Measurements from ENCODE around the gene GLT8D1. TPM values are rescaled to one million over a fixed set of nuclear protein-coding genes. Genes with fewer than 3 reads are reported as not detected.
"Not testable (repeated sequence)": the region's sequence is repeated elsewhere in the genome, so short reads cannot be mapped to it uniquely, and the experiment has no call there.

GLT8D1 gene
- total RNA-seq, 3 donors from 2014 or later (not counting 1 experiment from before 2014, with no cell fraction given) = 31.1 to 39.4 (median 38.2) TPM

DNA sequence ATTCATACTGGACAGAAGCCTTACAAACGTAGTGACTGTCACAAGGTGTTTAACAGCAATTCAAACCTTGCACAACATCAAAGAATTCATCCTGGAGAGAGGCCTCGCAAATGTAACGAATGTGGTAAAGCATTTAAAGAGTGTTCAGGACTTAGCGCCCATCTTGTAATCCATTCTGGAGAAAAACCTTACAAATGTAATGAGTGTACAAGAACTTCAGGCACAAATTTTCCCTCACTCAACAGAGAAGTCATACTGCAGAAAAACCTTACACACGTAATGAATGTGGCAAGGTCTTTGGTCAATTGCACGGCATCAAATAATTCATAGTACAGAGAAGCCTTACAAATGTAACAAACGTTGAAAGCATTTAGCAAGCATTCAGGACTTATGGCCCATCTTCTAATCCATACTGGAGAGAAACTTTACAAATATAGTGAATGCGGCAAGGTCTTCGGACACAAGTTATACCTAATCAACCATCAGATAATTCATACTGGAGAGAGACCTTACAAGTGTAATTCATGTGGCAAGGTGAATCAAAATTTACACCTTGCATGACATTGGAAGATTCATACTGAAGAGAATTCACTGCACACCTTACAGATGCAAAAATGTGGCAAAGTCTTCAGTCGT is 27.8 kb upstream of the GLT8D1 start:
- DNase-seq (no peak), ATAC-seq (no peak)
- no peak overlapping the region for H3K27ac Mint-ChIP-seq
- TF ChIP-seq, protein P1, sequence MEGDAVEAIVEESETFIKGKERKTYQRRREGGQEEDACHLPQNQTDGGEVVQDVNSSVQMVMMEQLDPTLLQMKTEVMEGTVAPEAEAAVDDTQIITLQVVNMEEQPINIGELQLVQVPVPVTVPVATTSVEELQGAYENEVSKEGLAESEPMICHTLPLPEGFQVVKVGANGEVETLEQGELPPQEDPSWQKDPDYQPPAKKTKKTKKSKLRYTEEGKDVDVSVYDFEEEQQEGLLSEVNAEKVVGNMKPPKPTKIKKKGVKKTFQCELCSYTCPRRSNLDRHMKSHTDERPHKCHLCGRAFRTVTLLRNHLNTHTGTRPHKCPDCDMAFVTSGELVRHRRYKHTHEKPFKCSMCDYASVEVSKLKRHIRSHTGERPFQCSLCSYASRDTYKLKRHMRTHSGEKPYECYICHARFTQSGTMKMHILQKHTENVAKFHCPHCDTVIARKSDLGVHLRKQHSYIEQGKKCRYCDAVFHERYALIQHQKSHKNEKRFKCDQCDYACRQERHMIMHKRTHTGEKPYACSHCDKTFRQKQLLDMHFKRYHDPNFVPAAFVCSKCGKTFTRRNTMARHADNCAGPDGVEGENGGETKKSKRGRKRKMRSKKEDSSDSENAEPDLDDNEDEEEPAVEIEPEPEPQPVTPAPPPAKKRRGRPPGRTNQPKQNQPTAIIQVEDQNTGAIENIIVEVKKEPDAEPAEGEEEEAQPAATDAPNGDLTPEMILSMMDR (IDR thresholded peaks at IDR 0.05) = no peak
- no peak overlapping the region for H3K4me3 Mint-ChIP-seq
- no peaks in the 10 kb centered on the region for H3K27me3 Mint-ChIP-seq (ENCODE audit: low read depth in 2 of 2)
- WGBS (ENCODE audit: insufficient coverage) = 88% methylated on average over 7 of the region's 10 CpGs
- peaks cover 0 to 3% of the 10 kb centered on the region in 2 donors for H3K9me3 Mint-ChIP-seq
- peaks cover 36% of the 10 kb centered on the region for H3K36me3 Mint-ChIP-seq
- H3K27me3 ChIP-seq (ENCODE audit: control insufficient read depth, insufficient read depth, low read length) = no peaks in the 10 kb centered on the region
- H3K27ac ChIP-seq (ENCODE audit: low read length) = no peak overlapping the region
- intact Hi-C loops (cut with micrococcal nuclease) = no loop called here
- H3K4me3 ChIP-seq (ENCODE audit: low read length) = no peak overlapping the region
- no peaks in the 10 kb centered on the region for H3K4me1 ChIP-seq (ENCODE audit: control insufficient read depth, insufficient read depth, low read length)
- H3K36me3 ChIP-seq (ENCODE audit: control insufficient read depth, insufficient read depth, low read length) = peaks cover 36% of the 10 kb centered on the region
- no peaks in the 10 kb centered on the region for H3K4me1 Mint-ChIP-seq
- peaks cover 8% of the 10 kb centered on the region for H3K9me3 ChIP-seq (ENCODE audit: control insufficient read depth, insufficient read depth, low read length)

DNA sequence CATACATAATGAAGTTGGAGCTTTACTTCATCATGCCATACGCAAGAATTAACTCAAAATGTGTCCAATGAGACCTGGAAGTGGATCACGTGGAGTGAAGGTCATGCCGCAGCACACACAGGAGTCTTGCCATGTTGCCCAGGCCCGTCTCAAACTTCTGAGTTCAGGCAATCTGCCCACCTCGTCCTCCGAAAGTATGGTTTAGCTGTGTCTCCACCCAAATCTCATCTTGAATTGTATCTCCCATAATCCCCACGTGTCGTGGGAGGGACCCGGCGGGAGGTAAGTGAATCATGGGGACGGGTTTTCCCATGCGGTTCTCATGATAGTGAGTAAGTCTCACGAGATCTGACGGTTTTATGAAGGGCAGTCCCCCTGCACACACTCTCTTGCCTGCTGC is 26.0 kb upstream of the GLT8D1 start:
- Mint-ChIP-seq H3K4me1 (no peaks in the 10 kb centered on the region), H3K36me3 (peaks cover 36% of the 10 kb centered on the region), H3K4me3 (no peak overlapping the region), H3K27me3 (ENCODE audit: low read depth in 2 of 2) (no peaks in the 10 kb centered on the region), H3K9me3 (peaks cover 0 to 3% of the 10 kb centered on the region in 2 donors), H3K27ac (no peak overlapping the region)
- TF ChIP-seq, protein P1 (IDR thresholded peaks at IDR 0.05) = no peak
- intact Hi-C loops (cut with micrococcal nuclease) = no loop called here
- DNase-seq (no peak), ATAC-seq (no peak)
- no peak overlapping the region for H3K27ac ChIP-seq (ENCODE audit: low read length)
- no peak overlapping the region for H3K4me3 ChIP-seq (ENCODE audit: low read length)
- H3K9me3 ChIP-seq (ENCODE audit: control insufficient read depth, insufficient read depth, low read length) = peaks cover 12% of the 10 kb centered on the region
- no peaks in the 10 kb centered on the region for H3K4me1 ChIP-seq (ENCODE audit: control insufficient read depth, insufficient read depth, low read length)
- H3K27me3 ChIP-seq (ENCODE audit: control insufficient read depth, insufficient read depth, low read length) = no peaks in the 10 kb centered on the region
- WGBS (ENCODE audit: insufficient coverage) = 90% methylated on average over 14 of the region's 14 CpGs
- H3K36me3 ChIP-seq (ENCODE audit: control insufficient read depth, insufficient read depth, low read length) = peaks cover 32% of the 10 kb centered on the region

DNA sequence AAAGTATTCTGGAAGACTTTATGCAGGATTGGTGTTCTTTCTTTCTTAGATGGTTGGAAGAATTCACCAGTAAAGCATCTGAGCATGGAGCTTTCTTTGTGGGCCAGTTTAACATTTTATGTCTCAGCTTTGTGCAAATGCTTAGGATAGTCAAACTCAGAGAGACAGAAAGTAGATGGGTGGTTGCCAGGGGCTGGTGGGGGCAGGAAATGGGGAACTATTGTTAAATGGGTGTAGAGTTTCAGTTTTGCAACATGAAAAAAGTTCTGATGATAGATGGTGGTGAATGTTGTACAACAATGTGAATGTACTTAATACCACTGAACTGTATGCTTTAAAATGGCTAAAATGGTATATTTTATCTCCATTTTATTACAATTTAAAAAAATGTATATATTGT is 25.1 kb upstream of the GLT8D1 start:
- Mint-ChIP-seq H3K9me3 (peaks cover 0 to 3% of the 10 kb centered on the region in 2 donors), H3K36me3 (peaks cover 32% of the 10 kb centered on the region), H3K27me3 (ENCODE audit: low read depth in 2 of 2) (no peaks in the 10 kb centered on the region), H3K4me1 (no peaks in the 10 kb centered on the region), H3K27ac (no peak overlapping the region), H3K4me3 (no peak overlapping the region)
- TF ChIP-seq, protein P1 (IDR thresholded peaks at IDR 0.05) = no peak
- H3K27me3 ChIP-seq (ENCODE audit: control insufficient read depth, insufficient read depth, low read length) = no peaks in the 10 kb centered on the region
- H3K4me3 ChIP-seq (ENCODE audit: low read length) = no peak overlapping the region
- no peak overlapping the region for H3K27ac ChIP-seq (ENCODE audit: low read length)
- ATAC-seq (no peak), DNase-seq (no peak)
- no peaks in the 10 kb centered on the region for H3K4me1 ChIP-seq (ENCODE audit: control insufficient read depth, insufficient read depth, low read length)
- peaks cover 30% of the 10 kb centered on the region for H3K36me3 ChIP-seq (ENCODE audit: control insufficient read depth, insufficient read depth, low read length)
- intact Hi-C loops (cut with micrococcal nuclease) = no loop called here
- peaks cover 12% of the 10 kb centered on the region for H3K9me3 ChIP-seq (ENCODE audit: control insufficient read depth, insufficient read depth, low read length)

DNA sequence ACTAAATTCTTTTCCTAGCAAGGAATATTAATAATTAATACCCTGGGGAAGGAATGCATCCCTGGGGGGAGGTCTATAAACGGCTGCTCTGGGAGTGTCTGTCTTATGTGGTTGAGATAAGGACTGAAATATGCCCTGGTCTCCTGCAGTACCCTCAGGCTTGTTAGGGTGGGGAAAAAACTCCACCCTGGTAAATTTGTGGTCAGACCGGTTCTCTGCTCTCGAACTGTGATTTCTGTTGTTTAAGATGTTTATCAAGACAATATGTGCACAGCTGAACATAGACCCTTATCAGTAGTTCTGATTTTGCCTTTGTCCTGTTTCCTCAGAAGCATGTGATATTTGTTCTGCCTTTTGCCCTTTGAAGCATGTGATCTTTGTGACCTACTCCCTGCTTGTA is 23.2 kb upstream of the GLT8D1 start:
- intact Hi-C loops (cut with micrococcal nuclease); ATAC-seq; DNase-seq; H3K4me1 ChIP-seq (ENCODE audit: control insufficient read depth, insufficient read depth, low read length); H3K27ac Mint-ChIP-seq; H3K9me3 Mint-ChIP-seq; H3K27me3 Mint-ChIP-seq (ENCODE audit: low read depth in 2 of 2); H3K4me3 Mint-ChIP-seq; H3K4me1 Mint-ChIP-seq; H3K4me3 ChIP-seq (ENCODE audit: low read length); H3K27ac ChIP-seq (ENCODE audit: low read length); H3K27me3 ChIP-seq (ENCODE audit: control insufficient read depth, insufficient read depth, low read length): not testable (repeated sequence)
- WGBS (ENCODE audit: insufficient coverage) = 61% methylated on average over 2 of the region's 3 CpGs
- Histone ChIP-seq H3K9me3 (ENCODE audit: control insufficient read depth, insufficient read depth, low read length) (peaks cover 12% of the 10 kb centered on the region), H3K36me3 (ENCODE audit: control insufficient read depth, insufficient read depth, low read length) (peaks cover 20% of the 10 kb centered on the region)
- peaks cover 28% of the 10 kb centered on the region for H3K36me3 Mint-ChIP-seq

Data from natural killer cell (primary cell).